GM12891 (cell line): Measurements from ENCODE around the gene SERPINI2.

ENCODE experiments used
- SPI1 ChIP-seq: IDR thresholded peaks from 2 replicates; pipeline ENCODE4 v1.6.1; 2011; ENCODE audit warnings: low read depth, low read length, control low read depth
- TAF1 ChIP-seq: IDR thresholded peaks from 2 replicates; pipeline ENCODE4 v1.6.1; 2011; ENCODE audit warnings: low read depth, low read length, control low read depth

GRCh38 chr3:167480748-167481147 is 6.9 kb upstream of the SERPINI2 start:
- TF ChIP-seq TAF1 (no peak), SPI1 (no peak)
